ENCODE data around the gene SLC6A17.

The SLC6A17 gene

DNA sequence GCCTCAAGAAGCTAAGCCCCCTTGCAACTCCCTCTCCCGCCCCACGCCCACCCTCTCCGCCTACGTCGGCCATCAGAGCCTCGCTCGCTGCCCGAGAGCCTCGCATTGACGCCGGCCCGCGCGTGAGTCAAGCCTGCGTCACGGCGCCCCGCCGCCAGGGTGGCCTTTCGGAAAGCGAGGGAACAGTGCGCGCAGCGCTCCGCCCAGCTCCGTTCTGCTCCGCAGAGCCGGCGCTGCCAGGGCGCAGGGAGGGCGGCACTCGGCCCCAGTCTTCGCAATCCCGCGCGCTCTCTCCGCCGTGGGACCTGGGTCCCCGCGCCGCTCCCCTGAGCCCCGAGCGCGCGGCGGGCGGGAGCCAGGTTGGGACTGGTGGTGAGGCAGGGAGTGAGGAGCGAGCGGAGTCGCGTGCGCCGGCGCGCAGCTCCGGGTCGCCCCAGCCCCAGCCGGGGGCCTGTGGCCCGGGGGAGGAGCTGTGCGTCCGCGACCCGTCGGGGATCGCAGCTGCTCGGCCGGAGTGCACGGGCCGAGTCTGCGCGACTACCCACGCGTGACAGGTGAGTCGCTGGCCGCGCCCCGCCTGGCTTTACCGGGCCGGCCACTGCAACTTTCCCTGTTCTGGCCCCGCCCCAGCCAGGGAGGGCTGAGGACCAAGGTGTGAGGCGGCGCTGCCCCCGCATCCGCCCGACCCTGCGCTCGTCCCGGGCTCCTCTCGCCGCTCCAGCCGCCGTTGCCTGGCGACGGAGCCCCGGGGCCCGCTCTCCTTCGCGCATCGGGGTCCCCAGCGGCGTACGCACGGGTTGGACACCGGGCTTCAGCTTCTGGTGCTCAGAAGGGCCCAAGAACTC, at the start of gene SLC6A17:
TSS of gene SLC6A17 (plus strand) at position 165 of the 845 bp plus-strand sequence. CDS start 16,436 bp downstream, outside the sequence.
- DNase-seq = no peak

DNA sequence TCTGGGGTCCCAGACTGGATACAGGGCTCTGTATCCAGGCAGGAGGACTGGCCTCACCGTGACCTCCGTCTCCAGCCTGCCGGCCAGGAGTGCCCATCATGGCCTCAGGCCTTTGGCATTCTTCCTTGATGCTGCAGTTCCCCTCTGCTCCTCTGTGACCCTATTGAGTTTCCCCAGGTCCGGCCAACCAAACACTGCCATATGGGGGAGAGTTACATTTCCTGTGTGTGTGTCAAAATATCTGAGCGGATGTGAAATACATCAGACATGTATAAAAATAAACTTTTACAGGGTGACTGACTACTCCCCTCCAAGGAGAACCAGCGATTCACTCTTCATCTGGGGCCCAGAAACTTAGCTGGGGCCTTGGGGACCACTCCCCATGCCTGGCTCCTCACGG, 48.2 kb upstream of the SLC6A17 start:
- no peak for DNase-seq

- no peak for DNase-seq
Measured at GRCh38 chr1:110106013-110106941, 44.0 kb upstream of the SLC6A17 start.

DNA sequence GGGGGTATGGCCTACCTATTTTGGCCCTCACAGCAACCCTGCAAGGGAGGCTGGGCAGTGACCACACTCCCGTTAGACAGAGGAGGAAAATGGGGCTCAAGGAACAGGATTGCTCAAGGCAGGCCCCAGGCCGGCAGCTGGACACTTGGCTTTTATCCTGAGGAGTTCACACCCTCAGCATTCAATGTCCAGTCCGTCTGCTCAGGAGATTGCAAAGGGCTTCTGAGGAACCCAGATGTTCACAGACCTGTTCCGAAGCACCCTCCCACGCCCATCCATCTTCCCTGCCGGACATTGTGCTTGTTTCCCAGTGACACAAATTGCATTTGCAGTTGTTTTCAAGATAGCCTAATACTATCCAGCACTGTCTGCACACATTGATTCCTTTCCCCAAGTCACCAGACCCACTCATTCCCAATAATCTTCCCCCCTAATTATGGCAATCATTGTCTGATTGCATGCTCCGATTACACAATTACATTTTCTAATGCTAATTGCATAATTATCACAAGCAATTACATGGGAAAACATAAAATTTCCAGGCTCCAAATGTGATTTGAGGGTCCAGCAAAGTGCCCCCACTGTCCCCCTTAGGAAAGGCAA, 42.3 kb upstream of the SLC6A17 start:
- no peak for DNase-seq

- no peak for DNase-seq
Measured at GRCh38 chr1:110111081-110111480, 39.2 kb upstream of the SLC6A17 start.

DNA sequence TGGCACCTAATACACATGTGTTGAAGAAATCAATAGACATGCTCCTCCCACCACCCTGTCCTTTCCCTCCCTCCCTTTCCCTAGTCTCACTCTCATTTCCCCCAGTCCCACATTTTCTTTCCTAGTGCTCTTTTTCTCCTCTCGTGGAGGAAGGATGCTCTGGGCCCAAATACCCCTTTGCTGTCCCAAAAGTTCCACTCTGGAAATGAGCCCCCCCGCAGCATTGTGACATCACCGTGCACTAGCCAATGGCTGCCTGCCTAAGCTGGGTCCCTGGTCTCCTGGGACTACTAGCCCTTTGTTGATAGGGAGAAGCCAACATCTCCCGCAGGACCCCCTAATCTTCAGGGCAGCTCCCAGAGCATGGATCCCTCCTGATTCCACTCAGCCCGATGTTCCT, 38.2 kb upstream of the SLC6A17 start, which contains the start of gene UBL4B:
TSS of gene UBL4B (plus strand) at position 301 of the 400 bp plus-strand sequence. CDS start at position 393, 92 bp downstream.
- DNase-seq = no peak

- no peak for DNase-seq
Measured at GRCh38 chr1:110112656-110113055, 37.6 kb upstream of the SLC6A17 start.

DNA sequence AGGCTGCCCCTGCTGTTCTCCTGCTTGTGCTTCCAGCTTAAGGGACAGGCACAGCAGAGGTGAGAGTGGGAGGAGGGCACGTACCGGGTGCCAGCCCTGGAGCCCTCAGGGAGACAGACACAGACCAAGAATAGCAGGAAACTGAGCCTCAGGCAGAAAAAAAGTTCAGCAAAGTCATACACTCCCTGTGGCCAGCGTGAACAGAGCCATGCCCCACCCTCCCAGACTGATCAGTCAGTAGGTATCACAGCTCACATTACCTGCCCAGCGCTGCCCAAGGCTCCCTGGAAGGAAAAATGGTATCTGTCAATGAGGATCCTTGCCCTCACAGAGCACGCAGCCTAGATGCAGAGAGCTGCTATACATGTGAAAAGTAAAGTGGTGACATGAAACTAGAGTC, 36.7 kb upstream of the SLC6A17 start:
- DNase-seq = no peak

DNA sequence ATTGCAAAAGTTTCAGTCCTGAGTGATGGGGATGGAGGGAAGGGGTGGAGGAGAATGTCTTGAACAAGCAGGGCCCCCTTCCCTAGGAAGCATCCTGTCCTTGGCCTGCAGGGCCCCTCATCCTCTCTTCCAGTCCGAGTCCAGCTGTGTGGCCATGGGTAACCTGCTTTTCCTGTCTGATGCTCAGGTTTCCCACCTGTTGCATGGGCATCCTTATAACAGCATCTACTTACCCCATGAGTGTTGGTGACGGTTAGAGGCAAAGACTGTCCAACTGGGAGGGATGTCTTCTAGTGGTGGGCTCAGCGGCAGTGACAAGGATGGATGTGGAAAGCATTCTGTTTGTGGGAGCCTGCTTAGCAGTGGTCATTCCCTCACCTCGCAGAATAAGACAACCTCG, 36.1 kb upstream of the SLC6A17 start:
- DNase-seq = no peak

- no peak for DNase-seq
Measured at GRCh38 chr1:110114784-110115183, 35.5 kb upstream of the SLC6A17 start.

DNA sequence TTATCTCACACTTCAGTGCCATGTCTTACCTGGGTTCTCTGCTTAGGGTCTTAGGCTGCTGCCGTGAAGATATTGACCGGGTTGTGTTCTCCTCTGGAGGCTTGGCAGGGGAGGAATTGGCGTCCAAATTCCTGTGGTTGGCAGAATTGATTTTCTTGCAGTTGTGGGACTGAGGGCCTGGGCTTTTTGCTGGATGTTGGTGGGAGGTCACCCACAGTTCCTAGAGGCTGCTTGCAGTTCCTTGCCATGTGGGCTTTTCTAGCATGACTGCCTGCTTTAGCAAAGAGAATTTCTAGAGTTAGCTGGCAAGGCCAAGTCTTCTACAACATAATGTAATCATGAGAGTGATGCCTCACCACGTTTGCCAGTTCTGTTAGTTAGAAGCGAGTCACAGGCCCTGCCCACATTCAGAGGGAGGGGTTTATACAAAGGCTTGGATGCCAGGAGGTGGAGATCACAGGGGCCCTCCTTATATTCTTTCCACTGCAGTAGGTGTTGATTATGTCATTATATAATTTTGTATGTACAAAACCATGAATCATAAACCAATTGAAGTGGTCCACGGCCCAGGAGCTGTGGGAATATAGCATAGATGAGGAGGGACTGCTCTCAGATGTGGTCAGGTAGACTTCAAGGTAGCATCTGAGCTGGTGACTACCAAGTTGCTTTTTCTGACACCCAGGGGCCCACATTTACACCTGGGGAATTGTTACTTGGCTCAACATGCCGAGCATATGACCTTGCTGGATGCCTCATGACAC, 31.5 kb upstream of the SLC6A17 start:
- DNase-seq = no peak

- no peak for DNase-seq
Measured at GRCh38 chr1:110119843-110120242, 30.5 kb upstream of the SLC6A17 start.

GRCh38 chr1:110120960-110121561, 29.2 kb upstream of the SLC6A17 start:
- DNase-seq = no peak

DNA sequence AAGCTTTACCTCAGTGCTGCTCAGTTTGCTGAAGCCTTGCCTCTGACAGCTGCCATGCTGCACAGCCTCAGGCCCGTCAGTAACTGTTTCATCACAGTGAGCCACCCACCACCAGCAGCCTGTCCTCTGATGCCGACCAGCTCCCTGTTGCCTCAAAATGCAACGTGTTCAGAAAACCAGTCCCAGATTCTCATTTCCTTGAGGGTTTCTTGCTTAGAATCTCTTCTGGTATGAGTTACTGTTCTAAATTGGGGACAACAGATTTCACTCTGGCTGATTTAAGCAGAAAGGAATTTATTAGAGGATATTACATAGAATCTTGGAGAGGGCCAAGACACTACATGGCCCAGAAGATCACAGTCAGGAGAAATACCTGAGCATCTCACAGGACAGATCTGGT, 27.1 kb upstream of the SLC6A17 start:
- DNase-seq = no peak

- no peak for DNase-seq
Measured at GRCh38 chr1:110125810-110126209, 24.5 kb upstream of the SLC6A17 start.

DNA sequence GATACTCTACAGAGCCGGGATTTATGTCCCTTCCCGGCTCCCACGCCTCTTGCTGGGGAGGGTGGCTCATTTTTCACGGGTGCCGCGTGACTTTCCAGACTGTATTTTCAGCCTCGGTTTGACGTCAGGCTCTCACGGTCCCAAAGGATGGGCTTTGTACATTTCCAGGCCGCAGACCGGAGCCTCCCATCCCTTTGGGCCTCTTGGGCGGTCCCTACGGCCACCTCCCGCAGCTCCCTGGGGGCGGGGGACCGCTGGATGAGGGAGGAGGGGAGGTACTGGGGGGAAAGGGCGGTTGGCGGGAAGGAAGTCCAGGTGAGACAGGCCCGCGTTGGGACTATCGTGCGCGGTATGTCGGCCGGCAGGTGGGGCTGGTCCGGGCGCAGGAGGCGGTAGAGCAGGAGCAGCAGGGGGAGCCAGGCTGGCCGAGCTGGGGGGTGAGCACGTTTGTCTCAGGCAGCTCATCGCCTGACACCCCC, 20.1 kb upstream of the SLC6A17 start:
- DNase-seq = no peak

DNA sequence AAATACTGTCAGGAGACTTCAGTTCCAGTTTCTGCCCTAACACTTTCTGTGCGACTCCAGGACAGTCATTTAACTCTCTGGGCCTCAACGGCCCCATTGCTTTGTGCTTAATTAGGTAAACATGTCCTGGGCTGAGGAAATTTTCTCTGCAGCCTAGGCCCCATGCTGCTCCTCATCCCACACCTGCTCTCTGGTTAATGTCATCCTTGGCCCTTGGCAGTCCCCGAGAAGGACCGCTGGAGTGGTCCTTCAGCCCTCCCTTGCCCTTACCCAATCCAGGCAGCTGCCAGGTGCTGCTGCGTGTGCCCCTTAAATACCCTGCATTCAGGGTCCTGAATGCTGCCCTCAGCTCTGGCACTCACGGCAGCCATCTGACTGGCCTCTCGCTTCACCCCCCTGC, 19.3 kb upstream of the SLC6A17 start:
- DNase-seq = no peak

DNA sequence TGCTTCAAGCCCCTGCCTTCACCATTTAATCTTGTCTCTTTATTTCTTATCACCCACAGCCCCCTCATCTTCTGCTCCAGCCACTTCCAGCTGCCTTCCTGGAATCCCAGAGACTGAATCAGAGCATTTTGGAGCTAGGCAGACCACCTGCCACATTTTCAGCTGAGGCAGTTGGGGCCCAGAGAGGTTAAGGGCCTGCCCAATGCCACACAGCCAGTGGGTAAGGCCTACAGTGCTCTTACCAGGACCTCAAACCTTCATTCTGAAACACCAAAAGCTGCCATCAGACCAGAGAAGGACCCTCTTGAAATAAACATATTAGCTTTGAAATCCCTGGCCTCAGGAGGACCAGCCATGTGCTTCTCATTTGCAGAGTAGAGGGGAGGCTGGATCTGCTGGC, 17.6 kb upstream of the SLC6A17 start:
- no peak for DNase-seq

GRCh38 chr1:110133436-110133835, 16.9 kb upstream of the SLC6A17 start:
- DNase-seq = no peak

DNA sequence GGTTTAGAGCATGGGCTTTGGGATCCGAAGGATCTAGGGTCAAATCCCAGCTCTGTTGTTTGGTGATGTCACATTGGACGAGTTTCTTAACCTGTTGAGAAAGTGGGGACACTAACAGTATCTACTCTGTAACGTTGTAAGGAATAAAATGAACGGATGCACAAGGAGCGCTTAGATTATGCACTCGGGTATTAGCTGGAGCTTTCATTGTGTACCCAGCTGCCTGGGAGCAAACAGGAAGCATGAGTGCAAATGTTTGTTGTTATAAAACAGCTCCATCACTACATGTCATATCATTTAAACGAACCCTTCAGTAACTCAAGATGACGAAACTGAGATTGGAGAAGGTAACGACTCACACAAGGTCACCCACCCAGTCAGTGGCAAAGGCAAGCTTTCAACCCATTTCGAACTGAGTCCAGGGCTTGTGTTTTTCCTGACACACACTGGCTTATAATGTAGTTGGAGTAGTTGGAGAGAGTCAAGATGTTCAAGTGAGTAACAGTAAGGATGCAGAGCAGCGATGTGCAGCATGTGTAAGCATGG, 16.2 kb upstream of the SLC6A17 start:
- no peak for DNase-seq

- DNase-seq = no peak
Measured at GRCh38 chr1:110135246-110135645, 15.0 kb upstream of the SLC6A17 start.

DNA sequence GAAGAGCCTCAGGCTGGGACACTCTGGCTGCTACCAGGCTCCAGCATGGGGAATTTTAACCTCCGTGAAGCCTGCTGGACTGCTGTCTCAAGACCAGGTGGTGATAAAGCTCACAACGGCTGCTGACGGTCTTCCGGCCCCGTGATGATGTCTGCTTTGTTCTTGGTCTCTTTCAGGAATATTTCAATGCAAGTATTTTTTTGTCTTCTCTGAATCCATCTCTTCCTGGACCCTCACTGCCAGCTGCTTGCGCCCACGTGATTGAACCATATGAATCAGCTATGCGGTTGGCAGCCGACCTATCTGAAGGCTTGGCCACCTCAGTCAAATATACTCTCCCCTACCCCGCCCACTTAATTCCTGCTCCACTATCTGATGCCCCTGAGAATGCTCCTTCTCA, 14.6 kb upstream of the SLC6A17 start:
- DNase-seq = no peak

All from NCI-H1048 (cell line).